ENCODE measurements around the gene UTS2R.
A peak's percentile ranks its signal among the peaks of the same experiment; 100 is the strongest.

The UTS2R gene

GRCh38 chr17:82384730-82385481 lies 13.3 kb downstream of the UTS2R start:
- no peak overlapping the region for H3K9ac ChIP-seq (ENCODE audit: insufficient read length, low read depth)
- H3K4me3 ChIP-seq (ENCODE audit: insufficient read length, low read depth) = no peak overlapping the region
- no peak for TF ChIP-seq ZNF274 (IDR thresholded peaks at IDR 0.05; ENCODE audit: low read depth, low read length)
- no peak for TF ChIP-seq YY1 (IDR thresholded peaks at IDR 0.05; ENCODE audit: insufficient read depth, insufficient read length)
- TF ChIP-seq SUZ12 (IDR thresholded peaks at IDR 0.05; ENCODE audit: extremely low read depth, insufficient read depth, insufficient read length) = no peak
- no peaks in the 10 kb centered on the region for H3K36me3 ChIP-seq (ENCODE audit: insufficient read depth, insufficient read length, low read length)
- no peaks in the 10 kb centered on the region for H3K27me3 ChIP-seq (ENCODE audit: insufficient read depth, insufficient read length)
- no peak for DNase-seq (ENCODE audit: low read depth, low spot score)
- H3K9me3 ChIP-seq (ENCODE audit: insufficient read depth, low read length) = no peaks in the 10 kb centered on the region
- H3K4me1 ChIP-seq (ENCODE audit: insufficient read depth, insufficient read length) = peaks cover 28% of the 10 kb centered on the region

DNA sequence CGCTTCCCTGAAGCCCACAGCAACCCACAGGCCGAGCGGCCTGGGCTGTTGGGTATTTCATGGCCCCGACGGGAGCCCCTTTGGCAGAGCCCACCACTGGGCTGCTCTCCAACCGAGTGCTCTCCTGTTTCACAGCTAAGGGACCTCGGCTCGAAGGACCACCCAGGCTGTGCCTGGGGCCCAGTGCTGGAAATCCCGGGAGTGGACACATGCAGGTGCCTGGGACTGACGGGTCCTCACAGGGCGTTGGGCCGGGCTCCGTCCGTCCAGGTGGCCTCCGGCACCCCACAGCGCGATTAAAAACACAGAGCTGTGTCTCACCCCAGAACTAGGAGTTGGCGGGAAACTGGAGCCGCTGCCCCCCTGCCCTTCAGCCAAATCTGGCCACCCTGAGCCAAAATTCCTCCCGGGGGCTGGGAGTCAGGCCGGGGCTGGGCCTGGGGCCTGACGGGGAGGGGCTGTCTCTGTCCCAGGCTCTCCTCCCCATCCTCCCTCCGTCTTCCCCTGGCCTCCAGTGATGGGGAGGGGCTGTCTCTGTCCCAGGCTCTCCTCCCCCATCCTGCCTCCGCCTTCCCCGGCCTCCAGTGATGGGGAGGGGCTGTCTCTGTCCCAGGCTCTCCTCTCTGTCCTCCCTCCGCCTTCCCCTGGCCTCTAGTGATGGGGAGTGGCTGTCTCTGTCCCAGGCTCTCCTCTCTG lies 14.1 kb downstream of the UTS2R start:
- TF ChIP-seq SUZ12 (IDR thresholded peaks at IDR 0.05; ENCODE audit: extremely low read depth, insufficient read depth, insufficient read length) (no peak), ZNF274 (IDR thresholded peaks at IDR 0.05; ENCODE audit: low read depth, low read length) (no peak), YY1 (IDR thresholded peaks at IDR 0.05; ENCODE audit: insufficient read depth, insufficient read length) (no peak)
- no peak for DNase-seq (ENCODE audit: low read depth, low spot score)
- no peak overlapping the region for H3K4me3 ChIP-seq (ENCODE audit: insufficient read length, low read depth)

GRCh38 chr17:82386255-82386831 lies 14.8 kb downstream of the UTS2R start:
- no peaks in the 10 kb centered on the region for H3K9me3 ChIP-seq (ENCODE audit: insufficient read depth, low read length)
- no peaks in the 10 kb centered on the region for H3K27me3 ChIP-seq (ENCODE audit: insufficient read depth, insufficient read length)
- H3K4me3 ChIP-seq (ENCODE audit: insufficient read length, low read depth) = no peak overlapping the region
- peaks cover 2% of the 10 kb centered on the region for H3K36me3 ChIP-seq (ENCODE audit: insufficient read depth, insufficient read length, low read length)
- peak overlapping the region; percentile 53 for H3K9ac ChIP-seq (ENCODE audit: insufficient read length, low read depth)
- H3K4me1 ChIP-seq (ENCODE audit: insufficient read depth, insufficient read length) = peaks cover 25% of the 10 kb centered on the region
- TF ChIP-seq ZNF274 (IDR thresholded peaks at IDR 0.05; ENCODE audit: low read depth, low read length) = no peak
- TF ChIP-seq SUZ12 (IDR thresholded peaks at IDR 0.05; ENCODE audit: extremely low read depth, insufficient read depth, insufficient read length) = no peak
- TF ChIP-seq YY1 (IDR thresholded peaks at IDR 0.05; ENCODE audit: insufficient read depth, insufficient read length) = no peak
- no peak for DNase-seq (ENCODE audit: low read depth, low spot score)

More for the DNA sequence above, 14.1 kb downstream of the UTS2R start:
- Histone ChIP-seq H3K4me1 (ENCODE audit: insufficient read depth, insufficient read length) (peaks cover 25% of the 10 kb centered on the region), H3K9me3 (ENCODE audit: insufficient read depth, low read length) (no peaks in the 10 kb centered on the region), H3K36me3 (ENCODE audit: insufficient read depth, insufficient read length, low read length) (peaks cover 2% of the 10 kb centered on the region), H3K27me3 (ENCODE audit: insufficient read depth, insufficient read length) (no peaks in the 10 kb centered on the region), H3K9ac (ENCODE audit: insufficient read length, low read depth) (peak overlapping the region; percentile 56)

DNA sequence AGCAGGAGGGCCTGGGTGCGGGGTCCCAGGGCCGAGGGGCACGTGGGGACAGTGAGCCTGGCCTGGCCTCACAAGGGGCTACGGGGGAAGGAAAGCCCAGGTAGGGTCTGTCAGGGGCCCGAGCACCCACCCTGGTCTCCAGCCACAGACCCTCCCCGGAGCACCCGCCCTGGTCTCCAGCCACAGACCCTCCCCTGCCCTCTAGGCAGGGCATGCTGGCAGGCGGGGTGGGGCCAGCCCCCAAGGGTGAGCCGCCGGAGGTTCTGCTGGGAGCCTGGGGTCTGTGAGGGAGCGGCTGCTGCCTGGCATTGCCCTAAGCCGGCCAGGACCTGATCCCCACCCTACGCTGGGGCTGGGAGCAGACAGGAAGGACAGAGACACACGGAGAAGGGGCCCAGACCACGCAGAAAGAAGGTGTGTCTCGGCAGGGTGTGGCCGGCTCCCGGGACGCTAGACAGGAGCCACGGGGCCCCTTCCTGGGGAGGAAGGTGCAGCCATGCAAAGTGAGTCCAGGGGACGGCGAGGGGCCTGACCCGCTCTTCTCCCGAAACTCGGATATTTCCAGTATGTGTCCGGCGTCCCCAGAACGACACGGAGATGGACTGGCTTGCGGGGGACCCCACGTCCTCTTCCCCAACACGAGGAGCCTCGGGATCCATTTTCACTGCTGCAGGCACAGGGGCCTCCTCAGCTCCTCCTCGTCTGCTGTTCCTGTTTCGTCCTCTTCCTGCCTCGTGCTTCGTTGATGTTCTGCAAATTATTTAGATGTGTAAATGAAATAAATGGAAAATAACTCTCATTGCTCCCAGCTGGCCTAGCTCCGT lies 15.5 kb downstream of the UTS2R start:
- no peaks in the 10 kb centered on the region for H3K27me3 ChIP-seq (ENCODE audit: insufficient read depth, insufficient read length)
- peaks cover 25% of the 10 kb centered on the region for H3K4me1 ChIP-seq (ENCODE audit: insufficient read depth, insufficient read length)
- peak overlapping the region; percentile 53 for H3K9ac ChIP-seq (ENCODE audit: insufficient read length, low read depth)
- no peaks in the 10 kb centered on the region for H3K9me3 ChIP-seq (ENCODE audit: insufficient read depth, low read length)
- H3K4me3 ChIP-seq (ENCODE audit: insufficient read length, low read depth) = no peak overlapping the region
- DNase-seq (ENCODE audit: low read depth, low spot score) = no peak
- H3K36me3 ChIP-seq (ENCODE audit: insufficient read depth, insufficient read length, low read length) = peaks cover 10% of the 10 kb centered on the region
- TF ChIP-seq SUZ12 (IDR thresholded peaks at IDR 0.05; ENCODE audit: extremely low read depth, insufficient read depth, insufficient read length) (no peak), YY1 (IDR thresholded peaks at IDR 0.05; ENCODE audit: insufficient read depth, insufficient read length) (no peak), ZNF274 (IDR thresholded peaks at IDR 0.05; ENCODE audit: low read depth, low read length) (no peak)

- TF ChIP-seq SUZ12 (IDR thresholded peaks at IDR 0.05; ENCODE audit: extremely low read depth, insufficient read depth, insufficient read length) = no peak
- TF ChIP-seq ZNF274 (IDR thresholded peaks at IDR 0.05; ENCODE audit: low read depth, low read length) = no peak
- TF ChIP-seq YY1 (IDR thresholded peaks at IDR 0.05; ENCODE audit: insufficient read depth, insufficient read length) = no peak
- Histone ChIP-seq H3K4me1 (ENCODE audit: insufficient read depth, insufficient read length) (peaks cover 25% of the 10 kb centered on the region), H3K4me3 (ENCODE audit: insufficient read length, low read depth) (no peak overlapping the region), H3K36me3 (ENCODE audit: insufficient read depth, insufficient read length, low read length) (peaks cover 16% of the 10 kb centered on the region), H3K9me3 (ENCODE audit: insufficient read depth, low read length) (no peaks in the 10 kb centered on the region), H3K9ac (ENCODE audit: insufficient read length, low read depth) (no peak overlapping the region), H3K27me3 (ENCODE audit: insufficient read depth, insufficient read length) (no peaks in the 10 kb centered on the region)
- no peak for DNase-seq (ENCODE audit: low read depth, low spot score)
Observed at GRCh38 chr17:82387705-82388106, 16.1 kb downstream of the UTS2R start.

DNA sequence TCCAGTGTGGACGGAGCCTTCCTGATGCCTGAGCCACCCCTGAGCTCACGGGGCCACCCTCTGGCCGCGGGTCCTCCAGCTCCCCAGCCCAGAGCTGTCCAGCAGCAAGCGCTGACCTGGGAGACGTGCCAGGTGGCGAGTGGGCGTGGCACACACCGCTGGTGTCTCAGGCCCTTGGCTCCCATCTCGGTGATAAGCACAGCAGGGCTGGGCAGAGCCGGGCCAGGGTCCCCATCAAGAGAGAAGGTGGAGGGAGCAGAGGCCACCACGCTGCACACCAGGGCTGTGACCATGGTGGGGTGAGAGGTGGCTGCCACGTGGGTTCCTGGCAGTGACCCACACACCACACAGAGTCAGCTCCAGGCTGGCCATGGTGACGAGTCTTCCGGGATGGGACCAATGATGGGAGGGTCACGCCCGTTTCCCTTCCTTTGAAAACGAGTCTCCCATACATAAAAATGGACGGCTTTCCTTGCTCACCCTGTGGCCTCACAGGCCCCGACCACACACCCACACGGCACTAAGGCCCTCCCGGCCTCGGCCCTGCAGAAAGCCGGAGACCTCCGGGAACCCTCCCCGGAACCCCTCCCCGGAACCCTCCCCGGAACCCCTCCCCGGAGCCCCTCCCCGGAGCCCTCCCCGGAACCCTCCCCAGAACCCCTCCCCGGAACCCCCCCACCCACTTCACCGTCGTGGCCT lies 16.8 kb downstream of the UTS2R start:
- H3K9ac ChIP-seq (ENCODE audit: insufficient read length, low read depth) = no peak overlapping the region
- peaks cover 23% of the 10 kb centered on the region for H3K36me3 ChIP-seq (ENCODE audit: insufficient read depth, insufficient read length, low read length)
- DNase-seq (ENCODE audit: low read depth, low spot score) = no peak
- H3K9me3 ChIP-seq (ENCODE audit: insufficient read depth, low read length) = no peaks in the 10 kb centered on the region
- no peak overlapping the region for H3K4me3 ChIP-seq (ENCODE audit: insufficient read length, low read depth)
- TF ChIP-seq SUZ12 (IDR thresholded peaks at IDR 0.05; ENCODE audit: extremely low read depth, insufficient read depth, insufficient read length) = no peak
- TF ChIP-seq ZNF274 (IDR thresholded peaks at IDR 0.05; ENCODE audit: low read depth, low read length) = no peak
- TF ChIP-seq YY1 (IDR thresholded peaks at IDR 0.05; ENCODE audit: insufficient read depth, insufficient read length) = no peak
- peaks cover 25% of the 10 kb centered on the region for H3K4me1 ChIP-seq (ENCODE audit: insufficient read depth, insufficient read length)
- no peaks in the 10 kb centered on the region for H3K27me3 ChIP-seq (ENCODE audit: insufficient read depth, insufficient read length)

Measured in NT2/D1 (cell line).